Activated CD4-positive, alpha-beta T cell treated with anti-CD3 and anti-CD28 coated beads for 48 hours (primary cell): Measurements from ENCODE around the gene IFRD1.
"Not testable (repeated sequence)": the region's sequence is repeated elsewhere in the genome, so short reads cannot be mapped to it uniquely, and the experiment has no call there.

Experiments
- DNase-seq: peaks from one replicate; pipeline ENCODE4 v3.0.0-alpha.2; 2020

IFRD1 gene

DNA sequence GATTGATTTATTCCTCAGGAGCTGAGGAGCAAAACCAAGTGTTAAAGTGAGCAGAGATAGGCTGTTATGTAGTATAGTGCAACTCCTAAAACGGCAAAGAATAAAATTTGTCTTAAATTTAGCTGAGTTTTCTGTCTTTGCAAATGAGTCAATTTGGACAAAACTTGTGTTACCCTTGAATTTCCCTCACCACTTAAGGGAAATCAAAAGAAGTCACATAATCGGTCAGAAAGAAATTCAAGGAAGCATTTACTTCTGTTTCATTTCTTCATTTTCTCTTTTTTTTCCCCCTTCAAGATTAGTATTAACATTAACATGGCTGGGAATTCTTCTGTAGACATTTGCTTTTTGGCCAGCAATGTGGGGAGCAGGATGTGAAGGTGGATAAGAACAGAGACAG is 44.4 kb downstream of the IFRD1 start:
- DNase-seq: no peak

DNA sequence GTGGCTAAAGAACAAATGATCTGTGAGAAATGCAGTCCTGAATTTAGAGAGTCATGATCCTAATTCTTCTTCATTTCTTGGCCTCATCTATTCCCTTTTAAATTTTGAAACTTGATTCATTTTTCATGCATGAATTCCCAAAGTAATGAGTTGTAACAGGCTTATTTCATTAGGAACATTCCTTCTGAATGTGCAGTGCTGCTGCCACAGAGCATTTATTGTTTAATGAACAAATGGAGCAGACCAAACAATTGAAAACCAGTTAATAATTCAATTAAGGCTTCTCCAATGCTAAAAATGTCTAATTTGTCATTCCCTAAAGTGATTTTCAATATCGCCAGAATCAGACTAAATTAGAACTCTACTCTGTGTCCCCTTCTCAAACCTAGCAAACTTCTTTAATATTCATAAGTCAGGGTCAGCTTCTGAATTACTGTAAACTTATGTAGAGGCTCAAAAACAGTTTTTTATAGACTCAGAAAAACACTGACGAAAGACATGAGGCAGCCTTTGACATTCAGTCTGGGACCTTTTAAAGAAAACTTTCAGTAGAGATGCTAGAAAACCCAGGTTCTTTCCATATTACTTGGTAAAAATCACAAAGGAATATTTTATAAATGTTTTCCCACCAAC is 45.0 kb downstream of the IFRD1 start:
- DNase-seq: no peak

DNA sequence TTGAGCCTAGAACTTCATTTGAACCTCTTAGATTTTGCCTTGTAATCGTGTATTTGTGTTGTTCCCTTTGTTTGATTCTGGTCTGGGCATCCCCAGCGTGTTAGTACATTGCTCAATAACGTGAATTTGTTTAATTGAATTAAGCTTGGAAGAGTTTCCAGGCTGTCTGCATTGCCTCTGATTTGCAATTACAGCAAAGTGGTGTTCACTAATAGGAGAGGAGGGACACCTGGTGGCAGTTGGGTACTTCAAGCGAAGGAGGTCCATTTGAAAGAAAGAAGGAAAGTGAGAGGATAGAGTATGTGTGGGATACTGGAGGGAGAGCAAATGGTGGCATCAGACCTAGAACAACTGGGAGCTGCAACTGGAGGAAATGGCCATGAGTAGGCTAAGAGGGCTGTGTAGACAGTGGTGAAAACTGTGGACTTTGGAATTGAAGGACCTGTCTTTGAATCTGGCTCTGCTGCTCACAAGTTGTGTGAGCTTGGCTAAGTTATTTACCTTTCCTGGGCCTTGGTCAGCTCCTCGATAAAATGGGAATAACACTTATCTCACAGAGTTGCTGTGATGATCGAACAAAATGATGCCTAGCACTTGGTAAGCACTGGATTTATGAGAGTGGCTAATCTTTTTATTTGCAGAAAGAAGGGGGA is 45.7 kb downstream of the IFRD1 start:
- peak; percentile 35 for DNase-seq

DNA sequence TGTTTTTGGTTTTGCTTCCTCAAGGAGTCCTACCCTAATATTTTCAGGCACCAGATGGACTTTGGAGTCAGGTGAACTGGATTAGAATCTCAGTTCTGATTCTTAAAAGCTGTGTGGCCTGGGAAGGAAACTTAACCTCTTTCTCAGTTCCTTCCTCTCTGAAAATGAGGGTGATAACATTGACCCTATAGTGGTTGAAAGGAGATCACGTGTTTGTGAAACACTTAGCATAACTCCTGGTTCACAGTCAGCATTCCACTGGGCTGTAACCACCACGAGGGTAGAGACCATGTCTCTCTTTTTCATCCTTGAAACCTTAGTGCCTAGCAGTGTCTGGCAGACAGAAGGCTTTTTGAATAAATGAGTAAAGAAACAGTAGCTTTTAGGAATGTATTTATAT is 47.2 kb downstream of the IFRD1 start:
- no peak for DNase-seq

DNA sequence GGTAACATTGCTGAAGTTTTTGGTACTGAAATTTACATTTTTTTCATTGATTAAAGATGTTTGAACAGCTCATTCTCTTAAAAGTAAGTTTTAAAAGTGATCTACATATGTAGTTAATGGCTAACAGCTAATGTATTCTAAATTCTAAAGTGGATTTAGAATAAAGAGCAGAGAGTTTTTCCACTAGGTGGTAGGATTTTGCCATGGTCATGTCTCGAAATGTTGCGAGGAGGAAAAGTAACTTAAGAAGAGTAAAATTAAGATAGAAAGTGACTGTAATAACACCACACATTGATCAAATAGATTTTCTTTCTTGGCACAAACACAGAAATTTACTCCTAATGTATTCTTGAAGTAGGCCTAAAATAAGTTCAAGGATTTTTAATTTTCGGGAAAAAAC is 50.4 kb downstream of the IFRD1 start:
- no peak for DNase-seq

DNA sequence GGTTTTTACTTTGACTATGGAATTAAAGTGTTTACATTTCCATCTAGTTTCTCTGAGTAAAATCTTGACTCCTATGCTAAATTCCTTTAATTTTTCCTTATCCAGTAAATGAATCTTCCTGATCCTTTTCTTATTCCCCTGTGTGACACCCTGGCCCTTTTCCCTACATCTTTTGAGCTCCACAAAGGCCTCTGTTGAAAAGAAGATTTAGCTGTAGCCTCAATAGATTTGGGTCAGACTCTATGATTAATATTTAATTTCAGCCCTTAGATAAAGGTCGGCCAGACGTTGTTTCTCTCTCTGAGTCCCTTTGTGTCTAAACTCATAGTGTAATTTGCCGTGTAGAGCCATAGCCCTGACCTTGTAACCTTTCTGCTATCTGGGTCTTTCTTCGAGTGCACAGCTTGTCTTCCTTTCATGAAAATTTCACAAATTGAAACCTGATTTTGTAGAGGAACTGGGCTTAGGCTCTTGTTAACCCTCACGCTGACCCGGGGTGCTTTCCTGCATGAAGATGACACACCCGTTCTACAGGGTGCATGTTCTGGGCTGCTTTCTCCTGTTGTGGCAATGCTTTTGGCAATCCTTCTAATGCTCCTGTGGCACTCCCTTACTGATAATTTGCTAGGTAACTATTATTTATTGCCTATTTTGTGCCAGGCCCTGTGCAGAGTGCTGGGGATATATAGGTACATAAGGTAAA is 51.7 kb downstream of the IFRD1 start:
- DNase-seq: no peak

DNA sequence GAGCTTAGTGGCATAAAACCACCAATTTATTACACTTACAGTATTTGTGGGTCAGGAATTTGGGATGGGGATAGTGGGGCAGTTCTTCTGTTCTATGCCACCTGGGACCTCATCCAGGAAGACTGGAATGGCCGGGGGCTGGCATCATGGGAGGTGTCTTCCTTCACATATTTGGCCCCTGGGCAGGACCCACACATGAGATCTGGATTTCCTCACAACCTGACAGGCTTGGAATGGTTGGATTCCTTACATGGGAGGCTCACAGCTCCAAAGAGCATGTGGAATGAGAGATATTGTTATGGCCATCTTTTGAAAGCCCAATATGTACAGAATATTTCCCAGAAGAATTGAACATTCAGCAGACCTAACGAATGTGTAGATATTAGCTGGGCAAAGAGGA is 52.4 kb downstream of the IFRD1 start:
- DNase-seq: no peak

DNA sequence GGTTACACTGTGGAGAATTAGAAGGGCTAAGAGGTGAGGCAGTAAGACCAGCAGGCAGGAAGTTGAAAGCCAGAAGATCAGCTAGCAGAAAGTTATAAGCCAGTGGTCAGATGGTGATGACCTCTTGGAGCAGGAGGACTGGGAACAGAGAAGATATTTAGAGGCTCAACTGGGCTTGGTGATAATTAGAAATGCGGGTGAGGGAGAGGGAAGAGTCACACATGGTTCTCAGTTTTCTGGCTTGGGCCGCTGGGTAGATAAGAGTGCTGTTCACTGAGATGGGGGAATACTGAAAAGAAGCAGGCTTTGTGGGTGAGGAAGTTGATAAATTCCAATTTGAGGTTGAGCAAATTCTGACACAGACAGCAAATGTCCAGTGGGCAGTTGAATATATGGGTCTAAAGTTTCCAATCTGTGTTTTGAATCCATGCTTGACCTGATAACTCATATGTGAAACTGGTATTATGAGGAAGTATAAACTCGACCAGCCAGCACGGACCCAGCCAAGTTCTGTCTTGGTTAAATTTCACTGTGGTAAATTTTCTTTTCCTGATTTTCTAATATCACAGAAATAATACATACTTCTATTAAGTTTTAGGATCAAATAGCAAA is 53.2 kb downstream of the IFRD1 start:
- DNase-seq: no peak

DNA sequence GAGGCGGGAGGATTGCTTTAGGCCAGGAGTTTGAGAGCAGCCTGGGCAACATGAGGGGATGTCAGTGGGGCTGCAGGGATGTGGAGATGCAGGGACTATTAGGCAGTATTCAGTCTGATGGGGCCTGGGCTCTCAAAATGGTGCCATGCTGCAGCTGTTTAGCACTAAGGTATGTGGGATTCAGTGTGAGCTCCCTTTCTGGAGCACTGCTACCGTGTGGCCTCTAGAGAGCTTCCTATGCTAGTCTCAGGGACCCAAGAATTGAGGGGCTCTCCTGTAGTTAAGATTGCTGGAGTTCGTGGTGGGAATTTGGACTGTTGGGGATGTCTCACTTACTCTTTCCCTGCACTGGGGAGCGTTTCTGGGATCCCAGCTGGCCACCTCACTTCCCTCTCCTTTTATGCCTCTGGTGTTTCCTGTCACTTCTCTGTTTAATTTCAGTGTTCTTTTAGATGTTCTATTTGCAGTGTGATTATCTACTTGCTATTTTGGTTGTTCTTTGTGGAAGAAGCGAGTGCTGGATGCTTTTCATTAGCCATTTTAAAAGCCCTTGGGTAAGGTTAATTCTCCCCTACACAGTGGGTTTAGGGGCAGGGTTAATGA is 53.9 kb downstream of the IFRD1 start:
- no peak for DNase-seq

DNA sequence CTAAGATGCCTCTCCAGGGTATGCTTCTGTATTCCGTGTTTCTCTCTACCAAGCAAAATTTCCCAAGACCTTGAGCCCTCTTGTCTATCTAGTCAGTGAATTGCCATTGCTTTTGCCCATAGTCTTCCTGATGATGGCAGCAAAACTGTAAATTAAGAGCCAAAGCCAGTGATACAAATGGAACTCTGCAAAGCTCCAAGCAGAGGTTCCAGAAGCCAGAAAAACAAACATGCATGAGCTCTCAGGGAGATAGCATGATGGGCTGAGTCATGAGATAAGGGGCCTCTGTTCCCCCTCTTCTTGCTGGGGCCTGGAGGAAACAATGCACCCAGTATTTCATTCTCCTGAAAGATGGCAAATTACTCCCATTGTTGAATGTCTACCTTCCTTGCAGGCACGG is 55.2 kb downstream of the IFRD1 start:
- DNase-seq: no peak

DNA sequence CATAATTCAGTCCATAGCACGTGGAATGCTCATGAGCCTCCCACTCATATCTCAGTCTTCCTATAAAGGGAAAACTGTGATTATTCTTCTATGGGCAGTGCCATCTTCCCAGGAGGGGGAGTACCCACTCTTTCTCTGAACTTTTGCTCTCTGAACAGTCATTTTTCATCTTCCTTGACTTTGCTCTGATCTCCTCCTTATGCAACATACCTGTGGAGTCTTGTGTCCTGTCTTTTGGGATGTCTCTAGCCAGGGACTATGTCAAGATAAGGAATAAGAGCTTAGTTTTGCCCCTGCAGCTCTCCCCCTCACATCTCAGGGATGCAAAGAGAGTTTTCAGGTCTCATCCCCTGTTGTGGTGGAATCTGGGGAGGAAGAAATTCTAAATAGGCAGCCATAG is 58.1 kb downstream of the IFRD1 start:
- DNase-seq: no peak

DNA sequence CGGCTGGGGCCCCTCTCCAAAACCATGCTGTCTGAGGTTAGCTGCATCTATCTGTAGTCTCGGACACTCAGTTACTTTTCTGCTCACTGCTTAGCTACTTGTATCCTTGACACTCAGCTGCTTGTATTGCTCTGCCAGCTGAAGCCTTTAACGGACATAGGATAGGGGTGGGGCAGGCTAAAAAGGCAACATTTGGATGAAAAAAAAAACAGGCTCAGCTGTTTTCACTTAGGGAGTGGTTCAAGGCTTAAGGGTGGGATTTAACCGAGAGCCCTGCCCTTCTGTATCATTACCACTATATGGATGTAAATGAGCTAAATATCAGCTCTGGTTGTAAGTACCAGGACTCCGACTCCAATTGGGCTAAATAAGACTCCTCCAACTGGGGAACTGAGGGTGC is 59.1 kb downstream of the IFRD1 start:
- no peak for DNase-seq

DNA sequence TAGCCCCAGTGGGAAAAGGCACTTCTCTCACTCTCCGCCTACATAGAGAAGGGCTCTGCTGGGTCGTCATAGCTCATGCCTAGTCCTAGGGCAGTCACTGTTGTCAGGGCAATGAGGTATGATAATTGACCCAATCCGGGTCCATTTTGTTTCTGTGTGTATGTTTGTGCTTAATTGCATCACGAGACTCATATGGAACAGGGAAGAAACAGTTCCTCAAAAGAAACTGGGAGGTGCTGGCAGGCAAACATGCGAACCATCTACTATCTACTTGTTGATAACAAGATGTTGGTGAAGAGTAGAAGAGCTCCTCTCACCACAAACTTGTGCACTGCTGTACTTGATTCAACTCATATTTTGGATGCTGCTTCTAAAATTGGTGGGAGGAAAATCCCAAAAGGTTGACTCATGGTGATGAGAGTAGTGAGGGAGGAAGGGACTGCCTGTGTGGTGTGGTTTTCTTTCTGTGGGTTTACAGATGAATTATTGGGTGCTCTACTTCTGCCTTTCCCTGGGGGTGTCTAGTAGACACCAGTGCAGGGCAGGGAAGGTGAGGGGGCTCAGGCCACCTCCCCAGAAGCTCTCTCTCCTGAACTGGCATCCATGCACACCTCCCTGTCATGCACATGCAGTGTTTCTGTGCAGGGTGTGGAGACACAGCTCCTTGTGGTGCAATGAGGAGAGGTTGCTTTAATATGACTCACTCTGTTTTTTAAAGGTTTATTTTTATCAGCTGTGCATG is 59.9 kb downstream of the IFRD1 start:
- DNase-seq: peak; percentile 14

DNA sequence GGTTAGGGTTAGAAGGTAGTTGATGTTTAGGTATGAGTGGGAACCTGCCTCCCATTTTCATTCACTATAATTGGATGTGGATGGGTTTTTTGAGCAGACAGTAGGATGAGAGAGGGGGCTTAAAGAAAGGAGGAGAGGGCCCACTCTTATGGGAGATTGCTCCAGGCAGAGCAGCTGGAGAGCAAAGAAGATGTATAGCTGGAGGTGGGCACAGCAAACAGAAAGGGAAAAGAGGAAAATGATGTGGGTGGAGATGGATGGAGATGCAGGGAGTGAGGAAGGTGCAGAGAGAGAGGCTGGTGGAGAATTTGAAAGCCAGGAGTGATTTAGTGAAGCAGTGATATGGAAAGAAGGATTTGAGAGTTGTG is 60.5 kb downstream of the IFRD1 start:
- no peak for DNase-seq

DNA sequence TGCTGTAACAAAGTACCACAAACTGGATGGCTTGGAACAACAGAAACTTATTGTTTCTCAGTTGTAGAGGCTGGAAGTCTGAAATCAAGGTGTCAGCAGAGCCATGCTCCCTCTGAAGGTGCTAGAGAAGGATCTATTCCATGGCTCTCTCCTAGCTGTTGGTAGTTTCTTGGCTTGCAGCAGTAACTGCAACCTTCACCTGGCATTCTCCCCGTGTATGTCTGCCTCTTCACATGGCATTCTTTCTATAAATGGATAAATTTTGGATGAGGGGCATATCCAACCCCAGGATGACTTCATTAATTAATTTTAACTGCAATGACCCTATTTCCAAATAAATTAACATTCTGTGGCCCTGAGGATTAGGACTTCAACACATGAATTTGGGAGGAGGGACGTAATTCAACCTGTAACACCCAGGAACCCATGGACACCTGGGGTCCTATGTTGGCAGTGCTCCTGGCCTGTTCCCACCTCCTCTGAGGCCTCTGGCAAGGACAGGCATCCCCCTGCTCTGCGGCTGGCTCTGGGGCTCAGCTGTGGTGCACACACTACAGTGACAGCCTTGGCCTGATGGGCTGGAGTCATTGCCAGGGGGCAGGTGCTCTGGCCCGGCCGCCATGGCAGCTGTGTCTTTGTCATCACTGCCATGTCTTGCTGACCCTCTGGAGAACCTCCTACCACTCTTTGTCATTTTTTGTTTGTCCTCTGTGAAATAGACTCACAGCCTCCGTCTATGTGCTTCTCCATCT is 61.4 kb downstream of the IFRD1 start:
- no peak for DNase-seq

DNA sequence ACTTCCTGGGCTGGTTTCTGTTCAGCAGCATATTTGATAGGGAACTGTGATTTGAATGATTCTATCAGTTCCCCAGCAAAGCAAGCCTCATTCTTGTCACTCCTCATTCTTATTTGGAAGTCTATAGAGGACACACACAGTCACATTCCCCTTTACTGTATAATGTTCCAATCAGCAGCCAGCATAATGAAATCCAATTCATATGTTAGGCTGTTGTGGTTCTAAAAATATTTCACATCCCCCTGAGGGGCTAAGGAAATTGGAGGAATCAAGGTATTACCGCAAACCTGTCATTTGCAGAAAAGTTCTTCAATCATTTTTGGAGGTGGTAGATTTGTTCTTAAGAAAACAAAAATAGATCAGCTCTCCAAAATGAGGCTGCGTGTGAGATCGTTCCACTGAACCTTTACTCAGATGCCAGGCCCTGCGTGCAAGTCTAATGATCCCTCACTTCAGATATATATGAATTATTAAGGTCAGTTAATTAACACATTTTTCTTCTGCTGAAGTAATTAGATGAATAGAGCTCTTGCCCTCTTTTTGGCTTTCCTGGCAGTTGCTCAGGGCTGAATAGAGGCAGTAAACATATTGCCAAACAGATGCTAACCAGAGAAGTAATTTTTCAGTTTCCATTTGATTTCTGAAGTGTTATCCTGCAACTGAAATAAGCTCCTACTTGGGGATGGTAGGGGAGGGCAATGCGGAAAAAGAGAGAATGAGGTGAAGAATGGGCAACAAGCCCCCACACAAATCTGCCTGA is 62.4 kb downstream of the IFRD1 start:
- no peak for DNase-seq

DNA sequence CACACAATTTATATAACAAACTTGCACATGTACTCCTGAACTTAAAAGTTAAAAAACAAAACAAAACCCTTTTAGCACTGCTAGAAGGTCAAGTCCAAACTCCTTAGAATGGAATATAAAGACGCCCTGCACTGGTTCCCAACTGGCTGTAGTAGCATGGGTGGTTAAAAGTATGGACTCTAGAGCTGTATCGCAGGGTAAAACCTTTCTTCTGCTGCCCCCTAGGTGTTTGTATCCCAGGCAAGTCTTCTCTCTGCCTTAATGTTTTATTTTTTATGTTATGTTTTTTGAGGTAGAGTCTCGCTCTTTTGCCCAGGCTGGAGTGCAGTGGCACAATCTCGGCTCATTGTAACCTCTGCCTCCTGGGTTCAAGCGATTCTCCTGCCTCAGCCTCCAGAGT is 65.7 kb downstream of the IFRD1 start:
- no peak for DNase-seq

DNA sequence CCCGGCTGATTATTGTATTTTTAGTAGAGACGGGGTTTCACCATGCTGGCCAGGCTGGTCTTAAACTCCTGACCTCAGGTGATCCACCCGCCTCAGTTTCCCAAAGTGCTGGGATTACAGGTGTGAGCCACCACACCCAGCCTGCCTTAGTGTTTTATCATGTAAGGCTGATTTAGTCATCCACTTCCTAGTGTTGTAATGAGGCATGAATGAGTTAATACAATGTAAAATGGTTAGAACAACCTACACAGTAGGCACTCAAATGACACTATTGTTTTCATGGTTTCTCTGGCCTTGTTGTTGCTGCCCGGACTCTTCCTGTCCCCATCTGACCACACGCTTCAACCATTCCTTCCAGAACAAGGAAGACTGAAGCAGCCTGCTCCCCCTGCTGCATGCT is 66.2 kb downstream of the IFRD1 start:
- not testable (repeated sequence) for DNase-seq

DNA sequence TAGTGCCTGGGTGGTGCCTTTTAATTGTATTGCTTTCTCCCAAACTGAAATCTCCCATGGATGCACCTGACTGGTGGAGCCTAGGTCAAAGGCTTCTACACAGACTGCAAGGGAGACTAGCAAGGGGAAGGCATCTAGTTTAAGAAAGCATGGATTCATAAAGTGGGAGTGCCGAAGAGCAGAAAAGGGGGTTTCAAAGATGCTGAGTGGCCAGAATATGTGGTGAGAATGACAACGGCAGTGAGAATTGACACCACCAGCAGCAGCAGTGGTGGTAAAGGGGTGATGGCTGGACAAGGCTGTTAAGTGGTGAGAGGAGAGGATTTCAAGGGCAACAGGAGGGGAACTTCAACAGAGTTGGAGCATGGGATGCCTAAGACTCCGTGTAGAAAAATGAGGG is 67.2 kb downstream of the IFRD1 start:
- no peak for DNase-seq

DNA sequence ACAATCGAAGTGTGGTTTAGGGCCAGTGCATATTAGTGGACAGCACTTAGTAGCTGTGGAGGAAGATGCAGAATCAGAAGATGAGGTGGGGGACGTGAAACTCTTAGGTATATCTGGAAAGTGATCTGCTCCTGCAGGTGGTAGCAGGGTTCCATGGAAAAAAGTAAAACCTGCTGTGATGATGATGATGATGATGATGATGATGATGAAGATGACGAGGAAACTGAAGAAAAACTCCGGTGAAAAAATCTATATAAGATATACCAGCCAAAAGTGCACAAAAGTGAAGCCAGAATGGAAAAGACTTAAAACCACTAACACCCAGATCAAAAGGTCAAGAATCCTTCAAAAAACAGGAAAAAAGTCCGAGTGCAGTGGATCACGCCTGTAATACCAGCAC is 70.5 kb downstream of the IFRD1 start:
- no peak for DNase-seq

DNA sequence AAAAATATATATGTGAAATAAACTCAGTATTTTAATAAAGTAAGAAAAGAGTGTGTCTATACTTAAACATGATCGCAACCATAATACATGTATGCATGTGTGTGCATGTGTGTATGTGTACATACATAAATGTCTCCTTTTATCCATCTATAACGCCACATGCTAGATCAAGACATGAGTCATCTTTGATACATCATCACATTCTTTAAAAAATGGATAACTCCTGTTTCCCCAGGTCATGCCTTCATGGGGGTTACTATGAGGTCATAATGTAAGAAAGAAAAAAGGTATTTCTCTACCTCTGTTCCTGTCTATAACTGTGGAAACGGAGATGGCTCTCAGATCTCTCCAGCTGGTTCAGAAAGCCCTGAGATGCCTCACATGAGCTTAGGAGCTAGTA is 71.7 kb downstream of the IFRD1 start:
- no peak for DNase-seq

DNA sequence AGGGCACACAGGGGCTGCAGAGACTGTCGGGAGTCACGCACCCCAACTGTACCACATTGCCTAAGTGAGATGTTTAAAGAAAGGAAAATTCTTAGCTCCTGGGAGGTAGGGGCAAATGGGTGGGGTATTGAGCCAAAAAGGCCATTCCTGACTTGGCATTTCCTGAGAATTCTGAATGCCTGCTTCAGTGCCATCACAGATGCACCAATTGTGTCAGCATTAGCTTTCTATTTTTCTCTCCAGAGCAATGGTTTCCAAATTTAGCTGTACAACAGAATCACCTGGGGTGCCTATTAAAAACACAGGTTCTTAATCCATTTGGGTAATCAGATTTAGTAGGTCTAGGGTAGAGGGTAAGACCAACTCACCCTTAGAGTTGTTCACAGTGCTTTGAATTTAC is 73.6 kb downstream of the IFRD1 start:
- DNase-seq: no peak
